ENCODE data around the gene TOP2B.
A peak's percentile ranks its signal among the peaks of the same experiment; 100 is the strongest.

Gene TOP2B

GRCh38 chr3:25581823-25582222 is 82.9 kb downstream of the TOP2B start:
- no peak for DNase-seq (ENCODE audit: low spot score)

DNA sequence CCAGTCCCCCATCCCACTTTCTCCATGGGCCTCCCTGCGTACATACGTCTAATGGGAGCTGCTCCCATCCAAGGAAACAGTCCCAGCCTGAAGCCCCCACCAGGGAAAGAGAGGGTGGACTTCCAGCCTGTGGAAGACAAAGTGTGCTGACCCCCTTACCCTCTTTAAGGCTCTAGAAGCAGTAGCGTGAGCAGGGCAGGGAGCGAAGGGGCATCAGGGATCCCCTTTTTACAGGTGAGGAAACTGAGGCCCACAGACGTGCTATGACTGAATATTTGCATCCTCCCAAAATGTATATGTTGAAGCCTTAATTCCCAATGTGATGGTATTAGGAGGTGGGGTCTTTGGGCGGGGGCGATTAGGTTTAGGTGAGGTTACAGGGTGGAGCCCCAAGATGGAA is 83.4 kb downstream of the TOP2B start:
- DNase-seq (ENCODE audit: low spot score): no peak

- DNase-seq (ENCODE audit: low spot score): no peak
Measured at GRCh38 chr3:25580534-25580933, 84.2 kb downstream of the TOP2B start.

DNA sequence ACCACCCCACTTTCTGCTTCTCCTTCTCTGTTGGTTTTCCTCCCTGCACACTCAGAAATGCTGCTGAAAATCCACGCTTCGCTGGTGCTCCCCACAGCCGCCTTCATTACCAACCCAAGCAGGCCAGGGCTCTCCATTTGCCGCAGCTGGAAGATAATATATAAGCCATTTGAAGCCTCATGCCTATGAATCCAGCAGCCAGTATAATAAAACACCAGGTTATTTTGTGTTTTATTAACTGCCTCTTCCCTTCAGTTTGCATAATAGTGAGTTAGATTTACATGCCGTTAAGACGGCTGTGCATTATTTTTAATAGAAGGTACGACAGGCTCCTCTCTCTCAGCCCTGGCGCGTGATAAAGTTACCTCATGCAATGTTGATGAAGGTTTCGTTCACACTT is 86.6 kb downstream of the TOP2B start:
- DNase-seq (ENCODE audit: low spot score): no peak

- no peak for DNase-seq (ENCODE audit: low spot score)
Measured at GRCh38 chr3:25576831-25577454, 87.8 kb downstream of the TOP2B start.

DNA sequence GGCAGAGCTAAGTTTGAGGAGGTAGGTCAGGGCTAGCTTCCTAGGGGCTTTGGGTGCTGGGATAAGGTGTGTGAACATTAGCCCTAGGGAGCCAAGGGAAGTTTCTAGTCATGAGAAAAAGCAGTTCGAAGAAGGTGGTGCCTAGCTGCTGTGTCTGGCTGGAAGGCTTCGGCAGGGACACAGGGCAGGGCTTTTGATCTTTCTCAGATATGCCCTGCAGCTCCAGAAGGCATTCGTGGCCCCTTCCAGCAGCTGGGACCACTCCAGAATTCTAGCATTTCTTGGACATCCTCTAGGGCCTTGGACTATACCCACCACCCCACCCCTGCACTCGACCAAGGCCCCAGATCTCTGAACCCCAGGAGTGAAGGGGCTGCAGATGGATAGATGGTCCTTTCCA is 88.6 kb downstream of the TOP2B start:
- no peak for DNase-seq (ENCODE audit: low spot score)

DNA sequence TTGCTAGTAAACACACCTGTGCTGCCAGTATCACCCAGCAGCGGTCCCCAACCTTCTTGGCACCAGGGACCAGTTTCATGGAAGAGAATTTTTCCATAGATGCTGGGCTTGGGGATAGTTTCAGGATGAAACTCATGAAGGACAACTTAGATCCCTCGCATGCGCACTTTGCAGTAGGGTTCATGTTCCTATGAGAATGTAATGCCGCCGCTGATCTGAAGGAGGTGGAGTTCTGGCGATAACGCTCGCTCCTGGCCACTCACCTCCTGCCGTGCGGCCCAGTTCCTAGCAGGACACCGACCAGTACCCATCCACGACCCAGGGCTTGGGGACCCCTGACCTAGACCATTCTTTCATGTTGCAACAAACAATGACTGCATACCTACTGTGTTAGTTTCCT is 89.7 kb downstream of the TOP2B start:
- no peak for DNase-seq (ENCODE audit: low spot score)

DNA sequence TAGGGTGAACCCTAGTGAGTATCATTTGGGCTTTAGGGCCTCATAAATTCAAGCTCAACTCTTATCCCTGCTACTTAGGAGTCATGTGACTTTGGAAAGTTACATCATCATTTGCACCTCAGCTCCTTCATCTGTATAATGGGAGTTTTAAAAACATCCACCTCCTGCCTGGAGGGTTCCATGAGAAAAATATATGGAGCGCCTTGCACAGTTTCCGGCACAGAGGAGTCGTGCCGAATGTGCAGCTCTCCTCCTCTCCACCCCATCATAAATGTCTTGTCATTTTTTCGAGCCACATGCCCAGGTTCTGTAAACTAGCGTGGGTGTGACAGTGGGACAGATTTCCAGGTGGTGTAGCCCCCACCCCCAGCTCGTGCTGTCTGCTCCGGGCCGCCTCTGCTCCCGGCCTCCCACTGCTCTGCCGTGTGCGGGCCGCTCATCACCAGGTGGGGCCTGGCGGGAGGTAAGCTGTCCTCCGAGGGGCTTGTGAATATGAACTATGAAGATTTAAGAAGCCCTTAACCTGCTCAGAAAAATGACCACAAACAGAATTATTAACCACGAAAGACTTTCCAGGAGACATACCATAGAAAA is 90.4 kb downstream of the TOP2B start:
- no peak for DNase-seq (ENCODE audit: low spot score)

DNA sequence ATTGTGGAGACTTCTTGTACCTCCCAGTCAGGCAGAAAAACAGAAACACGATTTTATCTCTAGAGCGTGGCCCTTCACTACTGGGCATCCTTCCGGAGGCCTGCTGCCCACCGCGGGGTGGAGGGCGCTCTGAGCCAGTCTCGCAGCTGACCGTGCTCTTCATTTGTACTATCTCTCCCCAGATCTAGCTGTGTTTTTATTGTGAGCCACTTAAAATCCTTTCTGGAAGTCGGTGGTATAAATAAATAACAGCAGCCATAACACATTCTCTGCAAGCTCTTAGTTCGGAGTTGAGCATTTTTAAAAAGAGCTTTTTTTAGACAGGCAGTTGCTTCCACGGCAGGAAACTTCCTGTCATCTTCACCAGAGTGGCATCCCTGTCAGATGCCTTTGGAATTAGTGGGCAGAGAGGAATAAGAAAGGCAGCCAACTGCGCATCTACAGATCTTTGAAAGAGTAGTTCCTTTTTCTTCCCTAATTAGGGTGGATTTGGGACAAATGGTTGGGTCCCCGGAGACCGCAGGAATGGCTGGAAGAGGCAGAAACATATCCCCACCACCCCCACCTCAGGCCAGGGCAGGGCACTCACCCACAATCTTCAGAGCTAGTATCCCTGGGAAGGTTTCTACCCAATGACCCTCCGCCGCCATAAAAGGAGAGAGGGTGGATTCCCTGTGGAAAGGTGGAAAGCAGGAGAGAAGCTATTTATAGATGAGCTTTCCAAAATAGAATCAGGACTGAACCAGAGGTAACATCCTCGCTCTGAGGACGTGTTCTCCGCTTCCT is 91.1 kb downstream of the TOP2B start:
- peak; percentile 58 for DNase-seq (ENCODE audit: low spot score)

GRCh38 chr3:25572919-25573385 is 91.8 kb downstream of the TOP2B start:
- no peak for DNase-seq (ENCODE audit: low spot score)

GRCh38 chr3:25572336-25572735 is 92.4 kb downstream of the TOP2B start:
- no peak for DNase-seq (ENCODE audit: low spot score)

GRCh38 chr3:25571285-25571684 is 93.4 kb downstream of the TOP2B start:
- no peak for DNase-seq (ENCODE audit: low spot score)

DNA sequence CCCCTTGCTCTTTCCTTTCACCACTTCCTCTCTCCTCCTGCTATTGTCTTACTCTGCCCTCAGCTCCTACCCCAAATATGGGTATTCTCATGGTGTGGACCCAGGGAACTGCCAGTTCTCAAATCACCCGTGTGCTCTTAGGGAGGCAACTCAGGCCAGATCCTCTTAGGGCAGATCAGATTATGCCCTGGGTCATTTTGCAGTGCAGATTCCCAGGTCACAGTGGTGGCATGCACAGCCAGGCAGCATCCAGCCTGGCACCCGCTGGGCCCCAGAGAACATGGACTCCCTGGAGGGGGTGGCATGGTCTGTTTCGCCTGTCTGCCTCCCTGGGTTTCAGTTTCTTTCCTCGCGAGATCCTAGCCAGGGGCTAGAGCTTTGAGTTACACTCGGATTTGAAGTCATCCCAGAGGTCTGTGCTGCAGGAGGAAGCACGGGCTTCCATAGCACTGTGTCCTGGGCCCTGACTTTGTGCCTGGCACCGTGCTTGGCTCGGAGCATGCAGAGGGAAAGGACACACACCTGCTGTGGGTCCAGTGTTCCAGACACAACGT is 96.1 kb downstream of the TOP2B start:
- no peak for DNase-seq (ENCODE audit: low spot score)

GRCh38 chr3:25567806-25568524 is 96.7 kb downstream of the TOP2B start:
- no peak for DNase-seq (ENCODE audit: low spot score)

GRCh38 chr3:25567388-25567787 is 97.3 kb downstream of the TOP2B start:
- DNase-seq (ENCODE audit: low spot score): no peak

- no peak for DNase-seq (ENCODE audit: low spot score)
Measured at GRCh38 chr3:25566358-25566920, 98.3 kb downstream of the TOP2B start.

- DNase-seq (ENCODE audit: low spot score): no peak
Measured at GRCh38 chr3:25565807-25566206, 98.9 kb downstream of the TOP2B start.

DNA sequence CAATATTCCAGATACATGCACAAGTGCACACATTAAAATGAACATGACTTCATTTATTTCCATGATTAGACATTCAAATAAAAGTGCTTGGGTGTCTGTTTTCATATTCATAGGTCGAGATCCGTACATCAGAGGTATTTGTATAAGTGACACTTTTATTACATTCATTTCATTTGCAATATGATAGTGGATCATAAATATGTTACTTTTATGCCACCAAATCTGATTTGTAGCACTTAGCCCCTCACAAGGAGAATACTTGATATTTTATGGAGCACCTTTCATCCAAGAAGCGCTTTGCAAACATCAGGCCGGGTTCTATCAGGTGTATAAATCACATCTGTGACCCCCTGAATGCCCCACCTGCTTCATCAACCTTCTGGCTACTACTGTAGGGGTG is 100.6 kb downstream of the TOP2B start:
- no peak for DNase-seq (ENCODE audit: low spot score)

DNA sequence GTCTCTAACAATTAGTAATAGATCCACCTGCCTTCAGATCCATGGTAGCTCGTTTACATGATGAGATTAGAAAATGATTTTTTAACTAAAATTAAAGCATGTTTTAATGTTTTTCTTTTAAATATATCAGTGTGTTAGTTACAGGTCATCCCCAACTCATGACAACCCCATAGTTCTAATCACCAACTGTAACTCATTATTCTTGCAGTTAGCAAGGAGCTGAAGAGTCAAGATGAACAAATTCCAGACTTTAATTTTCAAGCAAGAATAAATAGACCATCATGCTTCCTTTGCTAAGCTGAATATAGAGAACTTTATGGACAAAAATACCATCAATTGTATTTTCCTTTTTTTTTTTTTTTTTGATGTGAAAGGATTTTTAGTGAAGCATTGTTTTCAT is 101.1 kb downstream of the TOP2B start:
- DNase-seq (ENCODE audit: low spot score): no peak

DNA sequence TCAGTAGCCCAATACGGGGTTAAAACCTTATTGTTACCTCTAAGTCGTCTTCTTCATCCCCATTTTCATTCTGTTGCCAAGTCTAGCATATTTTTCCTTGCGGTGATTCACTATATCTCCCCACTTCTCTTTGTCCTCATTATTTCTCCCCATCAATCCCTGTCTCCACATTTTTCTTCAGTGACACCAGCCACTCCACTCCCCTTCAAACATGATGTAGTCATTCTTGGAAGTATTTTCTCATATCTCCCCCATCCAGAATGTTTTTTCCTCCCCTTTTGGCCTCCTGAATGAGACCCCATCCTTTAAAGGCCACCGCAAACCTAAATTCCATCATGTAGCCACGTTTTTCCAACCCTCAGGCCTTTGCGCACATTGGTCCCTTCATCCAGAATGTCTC is 105.9 kb downstream of the TOP2B start:
- no peak for DNase-seq (ENCODE audit: low spot score)

- no peak for DNase-seq (ENCODE audit: low spot score)
Measured at GRCh38 chr3:25558121-25558520, 106.6 kb downstream of the TOP2B start.

DNA sequence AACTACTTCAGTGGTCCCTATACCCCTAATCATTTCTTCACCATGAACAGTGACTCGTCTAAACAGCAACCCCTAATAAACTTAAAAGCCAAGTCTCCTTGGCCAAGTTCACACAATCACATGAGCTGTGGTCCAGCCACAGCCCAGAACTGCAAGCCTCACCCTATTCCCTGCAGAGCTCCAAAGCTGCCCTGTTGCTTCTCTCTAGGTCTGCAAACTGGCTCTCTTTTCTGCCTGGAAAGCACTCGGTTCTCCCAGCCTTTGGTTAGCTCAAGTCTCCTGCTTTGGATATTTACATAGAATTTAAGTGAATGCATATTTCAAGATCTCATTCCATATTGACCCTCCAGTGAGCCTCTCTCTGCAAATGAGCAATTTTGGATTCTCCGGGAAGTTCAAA is 107.0 kb downstream of the TOP2B start:
- DNase-seq (ENCODE audit: low spot score): no peak

Measured in COLO829 (cell line).